Measurements from ENCODE around the gene TMEM72. TPM values are rescaled to one million over a fixed set of nuclear protein-coding genes. Genes with fewer than 3 reads are reported as not detected.

TMEM72 gene
- total and polyA plus RNA-seq, 2 of the 13 experiments (the other 11 are each of a cell fraction or from before 2014, with no cell fraction given): 0.04 TPM; not detected in 1

DNA sequence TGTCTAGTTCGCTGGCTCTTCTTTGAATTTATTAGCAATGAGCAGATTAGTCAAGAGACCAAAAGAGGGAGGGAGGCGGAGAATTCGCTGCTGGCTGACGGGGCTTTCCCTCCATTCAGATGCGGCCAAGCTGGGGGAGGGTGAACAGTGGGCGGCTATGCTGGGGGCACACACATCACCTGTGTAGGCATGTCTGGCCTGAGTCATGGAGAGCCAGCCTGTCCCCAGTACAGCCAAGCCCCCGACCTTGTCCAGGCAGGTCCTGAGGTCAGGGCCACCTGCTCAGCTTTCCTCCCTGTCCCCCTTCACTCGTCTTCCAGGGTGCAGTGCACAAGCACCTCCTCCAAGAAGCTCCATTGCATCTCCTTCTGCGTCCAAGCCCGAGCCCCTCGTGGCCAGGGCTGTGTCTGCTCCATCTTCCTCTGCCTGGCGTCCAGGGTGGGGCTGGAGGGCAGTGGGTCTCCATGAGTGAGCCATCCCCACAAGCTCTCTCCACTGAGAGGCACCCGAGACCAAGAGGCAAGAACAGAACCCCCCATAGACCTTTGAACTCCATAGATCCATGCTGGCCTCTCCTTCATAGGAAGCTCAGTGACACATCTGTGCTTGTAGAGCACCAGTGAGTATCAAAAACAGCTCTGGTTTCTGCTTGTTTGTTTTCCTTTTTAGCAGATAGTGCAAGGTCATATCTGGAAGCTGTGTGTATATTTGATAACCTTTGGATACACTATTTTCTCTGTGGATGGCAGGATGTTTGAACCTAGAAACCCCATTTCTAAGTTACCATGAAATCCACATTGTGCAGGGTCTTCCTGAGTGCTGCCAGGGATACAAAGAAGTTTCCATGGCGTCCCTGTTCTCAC lies 69.4 kb downstream of the TMEM72 start (continued):
- TF ChIP-seq, protein P1, sequence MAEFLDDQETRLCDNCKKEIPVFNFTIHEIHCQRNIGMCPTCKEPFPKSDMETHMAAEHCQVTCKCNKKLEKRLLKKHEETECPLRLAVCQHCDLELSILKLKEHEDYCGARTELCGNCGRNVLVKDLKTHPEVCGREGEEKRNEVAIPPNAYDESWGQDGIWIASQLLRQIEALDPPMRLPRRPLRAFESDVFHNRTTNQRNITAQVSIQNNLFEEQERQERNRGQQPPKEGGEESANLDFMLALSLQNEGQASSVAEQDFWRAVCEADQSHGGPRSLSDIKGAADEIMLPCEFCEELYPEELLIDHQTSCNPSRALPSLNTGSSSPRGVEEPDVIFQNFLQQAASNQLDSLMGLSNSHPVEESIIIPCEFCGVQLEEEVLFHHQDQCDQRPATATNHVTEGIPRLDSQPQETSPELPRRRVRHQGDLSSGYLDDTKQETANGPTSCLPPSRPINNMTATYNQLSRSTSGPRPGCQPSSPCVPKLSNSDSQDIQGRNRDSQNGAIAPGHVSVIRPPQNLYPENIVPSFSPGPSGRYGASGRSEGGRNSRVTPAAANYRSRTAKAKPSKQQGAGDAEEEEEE (CRISPR knock-in tag; IDR thresholded peaks at IDR 0.05; ENCODE audit: borderline replicate concordance): peak; percentile 76; the same call in 1 of the 2 replicates
- TF ChIP-seq, protein P2, sequence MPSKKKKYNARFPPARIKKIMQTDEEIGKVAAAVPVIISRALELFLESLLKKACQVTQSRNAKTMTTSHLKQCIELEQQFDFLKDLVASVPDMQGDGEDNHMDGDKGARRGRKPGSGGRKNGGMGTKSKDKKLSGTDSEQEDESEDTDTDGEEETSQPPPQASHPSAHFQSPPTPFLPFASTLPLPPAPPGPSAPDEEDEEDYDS (CRISPR knock-in tag; IDR thresholded peaks at IDR 0.05): peak; percentile 56; the same call in 1 of the 2 replicates
- no peak for TF ChIP-seq ZNF235 (CRISPR knock-in tag; IDR thresholded peaks at IDR 0.05; ENCODE audit: borderline replicate concordance)
- peak in 1 of 2 experiments; percentile 75; a peak in 1 of 4 replicates for TF ChIP-seq KLF16 (CRISPR knock-in tag; IDR thresholded peaks at IDR 0.05)
- peak; percentile 81; the same call in 1 of the 2 replicates for TF ChIP-seq ZNF552 (CRISPR knock-in tag; IDR thresholded peaks at IDR 0.05; ENCODE audit: borderline replicate concordance)
- peak; percentile 78; the same call in 1 of the 2 replicates for TF ChIP-seq ZNF772 (CRISPR knock-in tag; IDR thresholded peaks at IDR 0.05)
- TF ChIP-seq, protein P3, sequence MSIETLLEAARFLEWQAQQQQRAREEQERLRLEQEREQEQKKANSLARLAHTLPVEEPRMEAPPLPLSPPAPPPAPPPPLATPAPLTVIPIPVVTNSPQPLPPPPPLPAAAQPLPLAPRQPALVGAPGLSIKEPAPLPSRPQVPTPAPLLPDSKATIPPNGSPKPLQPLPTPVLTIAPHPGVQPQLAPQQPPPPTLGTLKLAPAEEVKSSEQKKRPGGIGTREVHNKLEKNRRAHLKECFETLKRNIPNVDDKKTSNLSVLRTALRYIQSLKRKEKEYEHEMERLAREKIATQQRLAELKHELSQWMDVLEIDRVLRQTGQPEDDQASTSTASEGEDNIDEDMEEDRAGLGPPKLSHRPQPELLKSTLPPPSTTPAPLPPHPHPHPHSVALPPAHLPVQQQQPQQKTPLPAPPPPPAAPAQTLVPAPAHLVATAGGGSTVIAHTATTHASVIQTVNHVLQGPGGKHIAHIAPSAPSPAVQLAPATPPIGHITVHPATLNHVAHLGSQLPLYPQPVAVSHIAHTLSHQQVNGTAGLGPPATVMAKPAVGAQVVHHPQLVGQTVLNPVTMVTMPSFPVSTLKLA (IDR thresholded peaks at IDR 0.05): 0 out of 2 replicates have a peak, but pooled peaks have one; percentile 3
- no peak for TF ChIP-seq ZNF777 (CRISPR knock-in tag; IDR thresholded peaks at IDR 0.05)
- no peak for TF ChIP-seq PAF1 (CRISPR knock-in tag; IDR thresholded peaks at IDR 0.05)
- TF ChIP-seq ZFY (CRISPR knock-in tag; IDR thresholded peaks at IDR 0.05): peak; percentile 40; the same call in 1 of the 2 replicates
- TF ChIP-seq, protein P4, sequence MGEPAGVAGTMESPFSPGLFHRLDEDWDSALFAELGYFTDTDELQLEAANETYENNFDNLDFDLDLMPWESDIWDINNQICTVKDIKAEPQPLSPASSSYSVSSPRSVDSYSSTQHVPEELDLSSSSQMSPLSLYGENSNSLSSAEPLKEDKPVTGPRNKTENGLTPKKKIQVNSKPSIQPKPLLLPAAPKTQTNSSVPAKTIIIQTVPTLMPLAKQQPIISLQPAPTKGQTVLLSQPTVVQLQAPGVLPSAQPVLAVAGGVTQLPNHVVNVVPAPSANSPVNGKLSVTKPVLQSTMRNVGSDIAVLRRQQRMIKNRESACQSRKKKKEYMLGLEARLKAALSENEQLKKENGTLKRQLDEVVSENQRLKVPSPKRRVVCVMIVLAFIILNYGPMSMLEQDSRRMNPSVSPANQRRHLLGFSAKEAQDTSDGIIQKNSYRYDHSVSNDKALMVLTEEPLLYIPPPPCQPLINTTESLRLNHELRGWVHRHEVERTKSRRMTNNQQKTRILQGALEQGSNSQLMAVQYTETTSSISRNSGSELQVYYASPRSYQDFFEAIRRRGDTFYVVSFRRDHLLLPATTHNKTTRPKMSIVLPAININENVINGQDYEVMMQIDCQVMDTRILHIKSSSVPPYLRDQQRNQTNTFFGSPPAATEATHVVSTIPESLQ (CRISPR knock-in tag; conservative IDR thresholded peaks at IDR 0.05): no peak
- TF ChIP-seq, protein P5, sequence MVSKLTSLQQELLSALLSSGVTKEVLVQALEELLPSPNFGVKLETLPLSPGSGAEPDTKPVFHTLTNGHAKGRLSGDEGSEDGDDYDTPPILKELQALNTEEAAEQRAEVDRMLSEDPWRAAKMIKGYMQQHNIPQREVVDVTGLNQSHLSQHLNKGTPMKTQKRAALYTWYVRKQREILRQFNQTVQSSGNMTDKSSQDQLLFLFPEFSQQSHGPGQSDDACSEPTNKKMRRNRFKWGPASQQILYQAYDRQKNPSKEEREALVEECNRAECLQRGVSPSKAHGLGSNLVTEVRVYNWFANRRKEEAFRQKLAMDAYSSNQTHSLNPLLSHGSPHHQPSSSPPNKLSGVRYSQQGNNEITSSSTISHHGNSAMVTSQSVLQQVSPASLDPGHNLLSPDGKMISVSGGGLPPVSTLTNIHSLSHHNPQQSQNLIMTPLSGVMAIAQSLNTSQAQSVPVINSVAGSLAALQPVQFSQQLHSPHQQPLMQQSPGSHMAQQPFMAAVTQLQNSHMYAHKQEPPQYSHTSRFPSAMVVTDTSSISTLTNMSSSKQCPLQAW (CRISPR knock-in tag; IDR thresholded peaks at IDR 0.05): peak; percentile 62; the same call in 1 of the 2 replicates
- TF ChIP-seq, protein P6, sequence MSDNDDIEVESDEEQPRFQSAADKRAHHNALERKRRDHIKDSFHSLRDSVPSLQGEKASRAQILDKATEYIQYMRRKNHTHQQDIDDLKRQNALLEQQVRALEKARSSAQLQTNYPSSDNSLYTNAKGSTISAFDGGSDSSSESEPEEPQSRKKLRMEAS (IDR thresholded peaks at IDR 0.05): peak; percentile 42
- no peak for TF ChIP-seq ZNF564 (CRISPR knock-in tag; IDR thresholded peaks at IDR 0.05)
- TF ChIP-seq ZFX (CRISPR knock-in tag; IDR thresholded peaks at IDR 0.05; ENCODE audit: low read depth): peak; percentile 46
- TF ChIP-seq NFKBIZ (CRISPR knock-in tag; IDR thresholded peaks at IDR 0.05): 0 out of 2 replicates have a peak, but pooled peaks have one; percentile 16
- TF ChIP-seq SP1 (IDR thresholded peaks at IDR 0.05): no peak
- TF ChIP-seq SP1 (CRISPR knock-in tag; IDR thresholded peaks at IDR 0.05): no peak
- TF ChIP-seq RORA (CRISPR knock-in tag; IDR thresholded peaks at IDR 0.05): 0 out of 2 replicates have a peak, but pooled peaks have one; percentile 51
- TF ChIP-seq ZC3H13 (CRISPR knock-in tag; IDR thresholded peaks at IDR 0.05): 0 out of 2 replicates have a peak, but pooled peaks have one; percentile 43
- no peak for TF ChIP-seq CENPT (CRISPR knock-in tag; IDR thresholded peaks at IDR 0.05; ENCODE audit: low read depth)
- 0 out of 2 replicates have a peak, but pooled peaks have one; percentile 55 for TF ChIP-seq MED13 (CRISPR knock-in tag; IDR thresholded peaks at IDR 0.05)
